GM23248 (cell line): ENCODE data around the gene HJURP.

Experiments
- EZH2 ChIP-seq: fragments of 200-600 bp; sonication (generic); IDR thresholded peaks from 2 replicates; pipeline ENCODE4 v1.6.1; 2018; ENCODE audit warnings: antibody characterized with exemption, mild to moderate bottlenecking; ENCODE audit not compliant: insufficient read depth, poor library complexity, severe bottlenecking
- EZH2phosphoT487 ChIP-seq: fragments of 200-600 bp; sonication (generic); IDR thresholded peaks from 2 replicates; pipeline ENCODE4 v1.6.1; 2018; ENCODE audit warnings: antibody characterized with exemption, moderate library complexity, mild to moderate bottlenecking, low read depth; ENCODE audit not compliant: insufficient read depth

GRCh38 chr2:233820774-233821105 is 33.6 kb downstream of the HJURP start:
- no peak for TF ChIP-seq EZH2
- TF ChIP-seq EZH2phosphoT487, result no peak
